ENCODE results near the gene ZBTB9. TPM values are rescaled to one million over a fixed set of nuclear protein-coding genes. Genes with fewer than 3 reads are reported as not detected.

Gene ZBTB9
- 3.3 and 5.3 TPM in 2 replicates for total RNA-seq

GRCh38 chr6:33454009-33454946 lies at the start of gene ZBTB9:
TSS of gene ZBTB9 (plus strand) at chr6:33454576. CDS start at chr6:33455101, 525 bp downstream.

GRCh38 chr6:33410711-33411631 lies 43.4 kb upstream of the ZBTB9 start, which contains the start of gene PHF1:
TSS of gene PHF1 (plus strand) at chr6:33411014. CDS start at chr6:33412264, 1,250 bp downstream.

GRCh38 chr6:33417903-33418689 lies 36.3 kb upstream of the ZBTB9 start, which contains the start of gene CUTA:
TSS of gene CUTA (minus strand) at chr6:33418107. CDS start at chr6:33418000, 107 bp downstream.

GRCh38 chr6:33419580-33420490 lies 34.5 kb upstream of the ZBTB9 start, which contains the start of gene SYNGAP1:
TSS of gene SYNGAP1 (plus strand) at chr6:33420065. CDS start at chr6:33420265, 200 bp downstream.

Other genes starting within 250 kb of the ZBTB9 start
- gene HSD17B8, start 249.9 kb upstream of the ZBTB9 start, total RNA-seq = 28.8 and 35.9 TPM in 2 replicates
- 14.3 and 16.4 TPM in 2 replicates for gene RING1, start 246.1 kb upstream of the ZBTB9 start, total RNA-seq
- gene VPS52, start 182.7 kb upstream of the ZBTB9 start, total RNA-seq = 20.4 and 33.0 TPM in 2 replicates
- gene RPS18, start 182.5 kb upstream of the ZBTB9 start, total RNA-seq = 3,725 and 4,247 TPM in 2 replicates
- gene B3GALT4, start 177.5 kb upstream of the ZBTB9 start, total RNA-seq = 8.2 and 8.7 TPM in 2 replicates
- 58.8 and 63.2 TPM in 2 replicates for gene WDR46, start 165.3 kb upstream of the ZBTB9 start, total RNA-seq
- gene PFDN6, start 165.0 kb upstream of the ZBTB9 start, total RNA-seq = 65.0 and 99.5 TPM in 2 replicates
- 50.0 and 58.6 TPM in 2 replicates for gene RGL2, start 155.6 kb upstream of the ZBTB9 start, total RNA-seq
- gene TAPBP, start 140.5 kb upstream of the ZBTB9 start, total RNA-seq = 73.3 and 78.8 TPM in 2 replicates
- gene ZBTB22, start 136.8 kb upstream of the ZBTB9 start, total RNA-seq = 11.3 and 15.0 TPM in 2 replicates
- gene DAXX, start 131.6 kb upstream of the ZBTB9 start, total RNA-seq = 38.4 and 41.6 TPM in 2 replicates
- 31.2 and 38.2 TPM in 2 replicates for gene KIFC1, start 62.8 kb upstream of the ZBTB9 start, total RNA-seq
- gene PHF1, start 43.6 kb upstream of the ZBTB9 start, total RNA-seq = 12.5 and 17.6 TPM in 2 replicates
- gene CUTA, start 36.5 kb upstream of the ZBTB9 start, total RNA-seq = 155 and 228 TPM in 2 replicates
- 2.1 and 3.5 TPM in 2 replicates for gene SYNGAP1, start 34.5 kb upstream of the ZBTB9 start, total RNA-seq
- 25.6 and 29.9 TPM in 2 replicates for gene BAK1, start 125.7 kb downstream of the ZBTB9 start, total RNA-seq
- 49.4 and 67.6 TPM in 2 replicates for gene ITPR3, start 166.7 kb downstream of the ZBTB9 start, total RNA-seq

Data from airway epithelial cell (primary cell).